HEK293 (cell line): ENCODE data around the gene DNAH8.

Experiments
- CTCF ChIA-PET: fragments of 350-600 bp; formaldehyde crosslinking; extraction: SDS; loops from one replicate; lab custom pipeline; 2021; ENCODE audit warnings: antibody characterized with exemption; lab: Yijun Ruan, JAX
- POLR2A ChIA-PET: fragments of 300-600 bp; formaldehyde crosslinking; extraction: SDS; loops from one replicate; lab custom pipeline; 2020; ENCODE audit warnings: antibody characterized with exemption, inconsistent platforms; lab: Yijun Ruan, JAX
- H3K27ac ChIP-seq: fragments of 200-500 bp; sonication (Bioruptor generic); 2 replicates; pipeline ENCODE4 v1.5.1; 2014; ENCODE audit warnings: low read depth, low read length, control low read depth, inconsistent platforms; ENCODE audit errors: extremely low read depth
- H3K36me3 ChIP-seq, 2 experiments: fragments of 200-500 bp in 1 of 2; sonication (Bioruptor generic) in 1 of 2; 1 replicate in 1 of 2; 2 replicates in 1 of 2; pipeline ENCODE4 v1.5.1; 2014 to 2017; ENCODE audit warnings: inconsistent platforms in 2 of 2, low read length in 2 of 2; ENCODE audit not compliant: control insufficient read depth in 2 of 2, insufficient read depth in 1 of 2
- H3K4me1 ChIP-seq: fragments of 200-500 bp; sonication (Bioruptor generic); 2 replicates; pipeline ENCODE4 v1.5.1; 2014; ENCODE audit warnings: mild to moderate bottlenecking, low read length, inconsistent platforms; ENCODE audit not compliant: control insufficient read depth, insufficient read depth
- H3K4me3 ChIP-seq: 2 replicates; pipeline ENCODE4 v1.5.1; 2011; ENCODE audit warnings: low read depth, mild to moderate bottlenecking, control low read depth, low read length, moderate library complexity
- H3K9me3 ChIP-seq: fragments of 200-500 bp; sonication (Bioruptor generic); 2 replicates; pipeline ENCODE4 v1.5.1; 2014; ENCODE audit warnings: low read depth, low read length, inconsistent platforms; ENCODE audit not compliant: control insufficient read depth, insufficient read depth
- BCL11A ChIP-seq: fragments of 450-650 bp; formaldehyde crosslinking; IDR thresholded peaks from 2 replicates; pipeline ENCODE4 v1.5.1; 2016; ENCODE audit warnings: low read depth, missing biosample characterization, missing genetic modification characterization
- PRDM2 ChIP-seq: fragments of 450-650 bp; formaldehyde crosslinking; IDR thresholded peaks from 2 replicates; pipeline ENCODE4 v1.5.1; 2016; ENCODE audit warnings: missing biosample characterization, missing genetic modification characterization, borderline replicate concordance
- SETDB1 ChIP-seq: IDR thresholded peaks from one replicate; pipeline ENCODE4 v1.6.1; 2017; ENCODE audit warnings: mild to moderate bottlenecking, low read length, moderate library complexity, mixed read lengths; ENCODE audit not compliant: insufficient read length
- ZBTB10 ChIP-seq: fragments of 450-650 bp; formaldehyde crosslinking; IDR thresholded peaks from 2 replicates; pipeline ENCODE4 v1.5.1; 2016; ENCODE audit warnings: missing biosample characterization, missing genetic modification characterization
- ZBTB6 ChIP-seq: fragments of 450-650 bp; formaldehyde crosslinking; IDR thresholded peaks from 2 replicates; pipeline ENCODE4 v1.5.1; 2017; ENCODE audit warnings: missing biosample characterization, missing genetic modification characterization
- ZNF132 ChIP-seq: fragments of 450-650 bp; formaldehyde crosslinking; IDR thresholded peaks from 2 replicates; pipeline ENCODE4 v1.5.1; 2017; ENCODE audit warnings: missing biosample characterization, missing genetic modification characterization, borderline replicate concordance
- ZNF18 ChIP-seq: fragments of 450-650 bp; formaldehyde crosslinking; IDR thresholded peaks from 2 replicates; pipeline ENCODE4 v1.5.1; 2016; ENCODE audit warnings: missing biosample characterization, missing genetic modification characterization
- ZNF2 ChIP-seq: fragments of 450-650 bp; formaldehyde crosslinking; IDR thresholded peaks from 2 replicates; pipeline ENCODE4 v1.5.1; 2016; ENCODE audit warnings: missing biosample characterization, missing genetic modification characterization
- ZNF202 ChIP-seq: fragments of 450-650 bp; formaldehyde crosslinking; IDR thresholded peaks from 2 replicates; pipeline ENCODE4 v1.5.1; 2016; ENCODE audit warnings: missing biosample characterization, missing genetic modification characterization, borderline replicate concordance
- ZNF24 ChIP-seq: fragments of 450-650 bp; formaldehyde crosslinking; IDR thresholded peaks from 2 replicates; pipeline ENCODE4 v1.5.1; 2016; ENCODE audit warnings: missing biosample characterization, missing genetic modification characterization
- ZNF549 ChIP-seq: fragments of 450-650 bp; IDR thresholded peaks from 2 replicates; pipeline ENCODE4 v1.5.1; 2018; ENCODE audit warnings: missing biosample characterization, missing genetic modification characterization, mild to moderate bottlenecking, inconsistent platforms, moderate library complexity
- ZNF677 ChIP-seq: fragments of 450-650 bp; IDR thresholded peaks from 2 replicates; pipeline ENCODE4 v1.5.0; 2018; ENCODE audit warnings: missing biosample characterization, mild to moderate bottlenecking, missing genetic modification characterization, moderate library complexity
- ZNF707 ChIP-seq: fragments of 450-650 bp; formaldehyde crosslinking; IDR thresholded peaks from 2 replicates; pipeline ENCODE4 v1.5.1; 2016; ENCODE audit warnings: missing biosample characterization, missing genetic modification characterization
- ZNF785 ChIP-seq: fragments of 450-650 bp; formaldehyde crosslinking; IDR thresholded peaks from 2 replicates; pipeline ENCODE4 v1.5.1; 2016; ENCODE audit warnings: missing biosample characterization, missing genetic modification characterization
- ZNF792 ChIP-seq: fragments of 450-650 bp; formaldehyde crosslinking; IDR thresholded peaks from 2 replicates; pipeline ENCODE4 v1.5.1; 2016; ENCODE audit warnings: missing biosample characterization, missing genetic modification characterization

The DNAH8 gene

GRCh38 chr6:39074486-39074885, 359.4 kb downstream of the DNAH8 start (continued):
- TF ChIP-seq ZBTB10 (tag by site-specific recombination) (no peak), ZNF549 (tag by site-specific recombination) (no peak), PRDM2 (tag by site-specific recombination) (no peak), ZNF677 (tag by site-specific recombination) (no peak)

- no peak for TF ChIP-seq ZBTB6 (tag by site-specific recombination)
- TF ChIP-seq ZNF18 (tag by site-specific recombination): no peak
- no peak for TF ChIP-seq ZNF2 (tag by site-specific recombination)
- Histone ChIP-seq H3K9me3 (no peaks in the 10 kb centered on the region), H3K27ac (no peak overlapping the region), H3K36me3 (no peaks in the 10 kb centered on the region), H3K4me3 (no peak overlapping the region), H3K4me1 (no peaks in the 10 kb centered on the region)
- ChIA-PET POLR2A (no interaction called here), CTCF (interaction anchor here (0.6 to 1.0 kb wide), 3 partner anchors 30 to 101 kb away, joined by 3 to 4 read pairs (median 4); no protein-coding TSS in a partner anchor)
Measured at GRCh38 chr6:39075010-39075686, 360.0 kb downstream of the DNAH8 start.

GRCh38 chr6:39075807-39076622, 360.9 kb downstream of the DNAH8 start:
- no peak overlapping the region for H3K27ac ChIP-seq
- POLR2A ChIA-PET: no interaction called here
- no peaks in the 10 kb centered on the region for H3K4me1 ChIP-seq
- H3K36me3 ChIP-seq: no peaks in the 10 kb centered on the region
- H3K4me3 ChIP-seq: no peak overlapping the region
- no peaks in the 10 kb centered on the region for H3K9me3 ChIP-seq
- CTCF ChIA-PET: interaction anchor here (1.0 to 1.1 kb wide), 3 partner anchors 16 to 102 kb away, joined by 3 to 4 read pairs (median 3); no protein-coding TSS in a partner anchor
- TF ChIP-seq ZNF792 (tag by site-specific recombination): no peak
- no peak for TF ChIP-seq SETDB1
- TF ChIP-seq ZNF24 (tag by site-specific recombination): no peak
- TF ChIP-seq ZNF132 (tag by site-specific recombination): no peak
- no peak for TF ChIP-seq ZNF707
- TF ChIP-seq ZNF785 (tag by site-specific recombination): no peak
- TF ChIP-seq ZNF202 (tag by site-specific recombination): no peak
- TF ChIP-seq BCL11A (tag by site-specific recombination): no peak
